Testis (tissue), 3 donors: ENCODE results near the gene BCKDHB. TPM values are rescaled to one million over a fixed set of nuclear protein-coding genes. Genes with fewer than 3 reads are reported as not detected.

Experiments used
- DNase-seq: peaks from one replicate; pipeline ENCODE4 v3.0.0-alpha.2; 2019
- H3K27ac ChIP-seq, 2 donors: fragments of 200-600 bp; sonication (generic); one replicate each; pipeline ENCODE4 v1.5.1; 2019
- H3K27me3 ChIP-seq: fragments of 200-600 bp; sonication (generic); one replicate; pipeline ENCODE4 v1.5.1; 2019
- H3K36me3 ChIP-seq: fragments of 200-600 bp; sonication (generic); one replicate; pipeline ENCODE4 v1.5.1; 2017; ENCODE audit warnings: low read depth; ENCODE audit errors: missing control alignments
- H3K4me1 ChIP-seq: fragments of 200-600 bp; sonication (generic); one replicate; pipeline ENCODE4 v1.5.1; 2019
- H3K4me3 ChIP-seq, 2 donors: fragments of 200-600 bp; sonication (generic); one replicate each; pipeline ENCODE4 v1.5.1; 2017 to 2019
- H3K9me3 ChIP-seq: fragments of 200-600 bp; sonication (generic); one replicate; pipeline ENCODE4 v1.5.1; 2017
- POLR2A ChIP-seq: fragments of 450-650 bp; IDR thresholded peaks from one replicate; pipeline ENCODE4 v1.6.1; 2017; ENCODE audit warnings: antibody characterized with exemption, mild to moderate bottlenecking, moderate library complexity
- WGBS, 2 donors: methylation state at CpG; one replicate each; pipeline ENCODE4 v1.1.5; 2018; 5-methylcytosine and 5-hydroxymethylcytosine counted together
- intact Hi-C: fragments of 100-400 bp; cut with DNase I; formaldehyde crosslinking; loops from one replicate; pipeline ENCODE4 v1.15.1; 2023; ENCODE audit warnings: low total_unique reads
- polyA plus RNA-seq: library from polyadenylated mRNA; stranded (reverse); fragments of 350-450 nt; fragmentation: Illumina TruSeq; extraction: RNeasy Lipid Tissue Mini Kit (QIAGEN cat#74804); gene quantifications from one replicate; pipeline ENCODE4 v1.2.3, GENCODE V29; 2014; ENCODE audit warnings: low read depth, low replicate concordance; ENCODE audit not compliant: insufficient read depth
- total RNA-seq, 2 donors: library from RNA; depleted of rRNA; stranded (reverse); fragments of >200 nt; gene quantifications; one replicate each; pipeline ENCODE4 v1.2.3, GENCODE V29; 2016
- TF ChIP-seq, protein P1 (sequence below), 3 experiments: fragments of 450-650 bp in 2 of 3; fragments of 200-600 bp in 1 of 3; sonication (generic) in 1 of 3; IDR thresholded peaks; one replicate each; pipeline ENCODE4 v1.5.1; 2016 to 2019; ENCODE audit warnings: antibody characterized with exemption in 3 of 3, mild to moderate bottlenecking in 2 of 3, moderate library complexity in 1 of 3

Gene BCKDHB
- total and polyA plus RNA-seq, 3 donors from 2014 or later, result 22.6 to 29.0 (median 23.3) TPM

DNA sequence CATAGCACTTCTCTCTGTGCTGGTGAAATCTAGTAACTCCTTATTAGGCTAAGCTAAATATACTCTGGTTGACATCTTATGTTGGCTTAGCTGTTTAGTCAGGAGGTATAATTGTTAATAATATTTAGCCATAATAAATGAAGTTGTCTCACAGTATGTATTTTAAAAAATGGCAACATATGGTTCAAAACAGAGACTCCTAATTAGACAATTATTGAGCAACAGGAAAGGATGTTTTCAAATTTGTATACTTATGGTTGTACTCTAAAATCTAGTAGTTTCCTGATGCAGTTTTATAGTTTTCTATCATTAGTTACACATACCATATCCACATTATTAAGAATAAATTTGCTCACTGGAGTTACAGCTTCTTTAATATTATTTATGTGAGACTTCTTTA, 150.2 kb downstream of the BCKDHB start:
- H3K4me3 ChIP-seq, result no peak overlapping the region
- no peaks in the 10 kb centered on the region for H3K27me3 ChIP-seq
- TF ChIP-seq, protein P1, sequence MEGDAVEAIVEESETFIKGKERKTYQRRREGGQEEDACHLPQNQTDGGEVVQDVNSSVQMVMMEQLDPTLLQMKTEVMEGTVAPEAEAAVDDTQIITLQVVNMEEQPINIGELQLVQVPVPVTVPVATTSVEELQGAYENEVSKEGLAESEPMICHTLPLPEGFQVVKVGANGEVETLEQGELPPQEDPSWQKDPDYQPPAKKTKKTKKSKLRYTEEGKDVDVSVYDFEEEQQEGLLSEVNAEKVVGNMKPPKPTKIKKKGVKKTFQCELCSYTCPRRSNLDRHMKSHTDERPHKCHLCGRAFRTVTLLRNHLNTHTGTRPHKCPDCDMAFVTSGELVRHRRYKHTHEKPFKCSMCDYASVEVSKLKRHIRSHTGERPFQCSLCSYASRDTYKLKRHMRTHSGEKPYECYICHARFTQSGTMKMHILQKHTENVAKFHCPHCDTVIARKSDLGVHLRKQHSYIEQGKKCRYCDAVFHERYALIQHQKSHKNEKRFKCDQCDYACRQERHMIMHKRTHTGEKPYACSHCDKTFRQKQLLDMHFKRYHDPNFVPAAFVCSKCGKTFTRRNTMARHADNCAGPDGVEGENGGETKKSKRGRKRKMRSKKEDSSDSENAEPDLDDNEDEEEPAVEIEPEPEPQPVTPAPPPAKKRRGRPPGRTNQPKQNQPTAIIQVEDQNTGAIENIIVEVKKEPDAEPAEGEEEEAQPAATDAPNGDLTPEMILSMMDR (IDR thresholded peaks at IDR 0.05), result no peak
- TF ChIP-seq POLR2A, result no peak
- H3K4me1 ChIP-seq, result peaks cover 3% of the 10 kb centered on the region
- no peaks in the 10 kb centered on the region for H3K9me3 ChIP-seq
- H3K27ac ChIP-seq, result no peak overlapping the region
- DNase-seq, result no peak
- no peaks in the 10 kb centered on the region for H3K36me3 ChIP-seq
- intact Hi-C loops, result no loop called here

DNA sequence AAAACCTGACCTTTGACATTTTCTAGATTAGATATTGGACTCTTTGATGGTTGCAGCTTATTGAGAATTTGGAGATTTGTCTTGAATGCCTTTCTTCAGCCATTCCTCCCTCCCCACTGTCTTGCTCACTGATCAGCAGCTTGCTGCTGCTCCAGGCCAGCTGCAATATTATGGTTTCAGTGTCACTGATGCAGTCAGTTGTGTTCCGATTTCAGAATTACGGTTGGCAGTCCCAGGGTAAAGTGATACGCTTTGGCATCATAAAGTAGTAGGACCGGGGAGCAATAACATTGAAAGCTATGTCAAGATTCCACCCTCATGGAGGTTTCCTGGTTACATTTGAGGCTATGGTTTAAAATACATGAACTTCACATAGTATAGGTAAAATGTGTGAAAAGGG, 152.6 kb downstream of the BCKDHB start:
- intact Hi-C loops, result no loop called here
- no peaks in the 10 kb centered on the region for H3K27me3 ChIP-seq
- H3K36me3 ChIP-seq, result no peaks in the 10 kb centered on the region
- H3K4me3 ChIP-seq, result no peak overlapping the region
- 93 to 98% methylated on average over 4 of the region's 4 CpGs for WGBS, 2 donors
- H3K27ac ChIP-seq, result no peak overlapping the region
- no peaks in the 10 kb centered on the region for H3K9me3 ChIP-seq
- DNase-seq, result no peak
- TF ChIP-seq, protein P1 (IDR thresholded peaks at IDR 0.05), result no peak
- TF ChIP-seq POLR2A, result no peak
- H3K4me1 ChIP-seq, result peaks cover 3% of the 10 kb centered on the region

- no peak for DNase-seq
- no peaks in the 10 kb centered on the region for H3K4me1 ChIP-seq
- H3K36me3 ChIP-seq, result no peaks in the 10 kb centered on the region
- H3K9me3 ChIP-seq, result no peaks in the 10 kb centered on the region
- no peak overlapping the region for H3K27ac ChIP-seq
- no peak for TF ChIP-seq POLR2A
- TF ChIP-seq, protein P1 (IDR thresholded peaks at IDR 0.05), result no peak
- no peaks in the 10 kb centered on the region for H3K27me3 ChIP-seq
- 42 to 49% methylated on average over 3 of the region's 3 CpGs for WGBS, 2 donors
- H3K4me3 ChIP-seq, result no peak overlapping the region
- intact Hi-C loops, result no loop called here
Observed at GRCh38 chr6:80263585-80263984, 157.1 kb downstream of the BCKDHB start.

DNA sequence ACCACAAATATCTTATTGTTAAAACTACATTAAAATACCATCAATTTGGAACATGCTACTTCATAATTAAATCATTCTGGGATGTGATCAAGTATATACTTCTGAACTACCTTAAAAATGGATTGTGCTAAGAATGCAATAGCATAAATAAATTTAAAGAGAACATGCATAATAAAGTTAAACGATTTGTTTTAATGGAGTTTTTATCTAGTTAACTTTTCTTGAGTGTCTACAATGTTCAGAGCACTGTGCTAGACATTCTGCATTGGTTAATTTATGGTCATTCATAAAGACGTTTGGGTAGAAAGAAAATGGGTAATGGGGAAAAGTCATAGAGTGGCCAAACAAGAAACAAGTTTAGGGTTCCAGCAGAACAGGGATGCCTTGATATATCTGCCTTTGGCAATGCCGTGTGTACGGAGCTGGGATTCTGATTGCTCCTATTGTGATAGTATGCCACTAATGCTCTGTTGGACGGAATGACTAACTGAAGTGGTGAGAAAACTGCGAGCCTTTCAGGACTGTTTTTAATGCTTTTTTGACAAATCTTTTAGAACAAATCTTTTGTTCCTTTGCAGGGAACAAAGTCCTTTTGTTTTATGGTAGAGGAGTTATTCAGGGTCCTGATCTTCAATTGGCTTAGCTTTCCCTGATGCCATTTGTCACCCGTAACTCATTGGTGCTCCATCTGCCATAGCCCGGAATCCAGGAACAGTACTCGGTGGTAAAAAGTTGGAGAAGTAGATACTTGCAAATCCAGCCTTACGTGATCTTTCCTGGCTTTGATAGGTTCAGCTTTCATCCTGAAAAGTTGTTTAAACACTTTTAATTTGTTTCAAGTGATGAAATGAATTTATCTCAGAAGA, 162.6 kb downstream of the BCKDHB start:
- Histone ChIP-seq H3K27ac (no peak overlapping the region), H3K27me3 (no peaks in the 10 kb centered on the region), H3K4me3 (no peak overlapping the region), H3K36me3 (no peaks in the 10 kb centered on the region), H3K9me3 (no peaks in the 10 kb centered on the region), H3K4me1 (no peaks in the 10 kb centered on the region)
- no peak for TF ChIP-seq POLR2A
- TF ChIP-seq, protein P1 (IDR thresholded peaks at IDR 0.05), result no peak
- no peak for DNase-seq
- intact Hi-C loops, result no loop called here
- 76 to 82% methylated on average over 10 of the region's 10 CpGs for WGBS, 2 donors

- 87 to 89% methylated on average over 2 of the region's 2 CpGs for WGBS, 2 donors
- intact Hi-C loops, result no loop called here
- no peak overlapping the region for H3K4me3 ChIP-seq
- H3K27me3 ChIP-seq, result no peaks in the 10 kb centered on the region
- TF ChIP-seq POLR2A, result no peak
- TF ChIP-seq, protein P1 (IDR thresholded peaks at IDR 0.05), result no peak
- no peak overlapping the region for H3K27ac ChIP-seq
- no peak for DNase-seq
- no peaks in the 10 kb centered on the region for H3K9me3 ChIP-seq
- no peaks in the 10 kb centered on the region for H3K4me1 ChIP-seq
- no peaks in the 10 kb centered on the region for H3K36me3 ChIP-seq
Observed at GRCh38 chr6:80271074-80271473, 164.6 kb downstream of the BCKDHB start.
